GM10266 (cell line): Measurements from ENCODE around the gene UGGT1.

Experiments used
- DNase-seq: peaks from one replicate; pipeline ENCODE4 v3.0.0; 2012; ENCODE audit errors: extremely low spot score
- CTCF ChIP-seq: IDR thresholded peaks from 2 replicates; pipeline ENCODE4 v1.5.1; 2012; ENCODE audit warnings: mild to moderate bottlenecking, low read depth; ENCODE audit not compliant: control insufficient read depth, insufficient read depth; ENCODE audit errors: missing control alignments

Gene UGGT1, protein sequence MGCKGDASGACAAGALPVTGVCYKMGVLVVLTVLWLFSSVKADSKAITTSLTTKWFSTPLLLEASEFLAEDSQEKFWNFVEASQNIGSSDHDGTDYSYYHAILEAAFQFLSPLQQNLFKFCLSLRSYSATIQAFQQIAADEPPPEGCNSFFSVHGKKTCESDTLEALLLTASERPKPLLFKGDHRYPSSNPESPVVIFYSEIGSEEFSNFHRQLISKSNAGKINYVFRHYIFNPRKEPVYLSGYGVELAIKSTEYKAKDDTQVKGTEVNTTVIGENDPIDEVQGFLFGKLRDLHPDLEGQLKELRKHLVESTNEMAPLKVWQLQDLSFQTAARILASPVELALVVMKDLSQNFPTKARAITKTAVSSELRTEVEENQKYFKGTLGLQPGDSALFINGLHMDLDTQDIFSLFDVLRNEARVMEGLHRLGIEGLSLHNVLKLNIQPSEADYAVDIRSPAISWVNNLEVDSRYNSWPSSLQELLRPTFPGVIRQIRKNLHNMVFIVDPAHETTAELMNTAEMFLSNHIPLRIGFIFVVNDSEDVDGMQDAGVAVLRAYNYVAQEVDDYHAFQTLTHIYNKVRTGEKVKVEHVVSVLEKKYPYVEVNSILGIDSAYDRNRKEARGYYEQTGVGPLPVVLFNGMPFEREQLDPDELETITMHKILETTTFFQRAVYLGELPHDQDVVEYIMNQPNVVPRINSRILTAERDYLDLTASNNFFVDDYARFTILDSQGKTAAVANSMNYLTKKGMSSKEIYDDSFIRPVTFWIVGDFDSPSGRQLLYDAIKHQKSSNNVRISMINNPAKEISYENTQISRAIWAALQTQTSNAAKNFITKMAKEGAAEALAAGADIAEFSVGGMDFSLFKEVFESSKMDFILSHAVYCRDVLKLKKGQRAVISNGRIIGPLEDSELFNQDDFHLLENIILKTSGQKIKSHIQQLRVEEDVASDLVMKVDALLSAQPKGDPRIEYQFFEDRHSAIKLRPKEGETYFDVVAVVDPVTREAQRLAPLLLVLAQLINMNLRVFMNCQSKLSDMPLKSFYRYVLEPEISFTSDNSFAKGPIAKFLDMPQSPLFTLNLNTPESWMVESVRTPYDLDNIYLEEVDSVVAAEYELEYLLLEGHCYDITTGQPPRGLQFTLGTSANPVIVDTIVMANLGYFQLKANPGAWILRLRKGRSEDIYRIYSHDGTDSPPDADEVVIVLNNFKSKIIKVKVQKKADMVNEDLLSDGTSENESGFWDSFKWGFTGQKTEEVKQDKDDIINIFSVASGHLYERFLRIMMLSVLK (N-terminal part only)

DNA sequence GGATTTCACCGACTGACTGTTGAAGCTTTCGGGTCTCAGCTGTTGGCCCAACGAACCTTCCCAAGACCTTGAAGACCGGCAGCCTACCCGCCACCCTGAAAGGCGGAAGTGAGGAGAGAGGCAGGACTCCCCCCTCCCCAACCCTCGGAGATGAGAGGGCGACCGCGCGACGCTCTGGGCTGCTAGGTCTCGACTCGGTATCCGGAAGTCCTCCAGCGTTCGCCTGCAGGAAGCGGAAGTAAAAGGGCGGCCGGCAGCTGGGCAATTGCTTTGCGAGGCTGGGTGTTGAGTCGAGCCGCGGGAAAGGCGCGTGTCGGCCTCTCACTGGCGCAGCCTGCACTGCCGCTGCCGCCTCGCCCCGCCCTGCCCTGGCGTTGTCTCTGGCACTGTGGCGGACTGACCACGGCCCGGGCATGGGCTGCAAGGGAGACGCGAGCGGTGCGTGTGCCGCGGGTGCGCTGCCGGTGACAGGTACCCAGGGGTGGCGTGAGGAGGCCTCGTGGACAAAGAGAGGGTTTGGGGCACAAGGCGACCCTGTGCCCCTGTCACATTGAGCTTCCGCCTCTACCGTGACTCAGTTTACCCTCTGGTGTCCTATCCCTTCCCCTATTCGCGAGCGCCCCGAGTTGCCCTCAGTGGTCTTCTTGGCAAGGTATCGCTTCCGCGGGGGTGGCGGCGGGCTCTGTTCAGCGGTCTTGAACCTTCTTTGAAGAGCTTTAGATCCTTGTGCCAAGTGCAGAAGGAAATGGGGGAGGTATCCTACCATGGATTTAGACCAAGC, at the start of gene UGGT1:
Gene UGGT1, plus strand, starts transcription at position 256 of the 781 bp plus-strand sequence. Its CDS starts 158 bp downstream, at position 414.
- TF ChIP-seq CTCF, result no peak
- peak; percentile 92 for DNase-seq

DNA sequence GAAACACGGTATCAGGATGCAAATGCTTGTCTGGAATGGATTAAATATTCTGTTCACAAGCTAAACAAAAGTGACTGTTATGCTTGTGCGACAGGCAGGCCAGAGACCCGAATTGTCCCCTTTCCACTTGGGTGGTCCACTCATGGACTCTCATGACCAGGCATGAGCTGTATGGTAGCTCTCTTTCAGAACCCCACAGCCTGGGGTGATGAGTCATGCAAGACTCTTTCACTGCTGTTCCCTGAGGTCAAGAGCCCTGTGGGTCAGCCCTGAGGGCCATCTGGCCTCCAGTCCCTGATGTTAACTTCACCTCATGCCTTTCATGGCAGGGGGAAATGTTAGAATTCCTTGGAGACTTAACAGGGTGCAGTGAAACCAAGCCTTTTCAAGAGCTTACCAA, 49.4 kb upstream of the UGGT1 start:
- no peak for DNase-seq

GRCh38 chr2:128043041-128043440, 48.0 kb upstream of the UGGT1 start:
- TF ChIP-seq CTCF, result no peak
- DNase-seq, result no peak

More for the DNA sequence above, 49.4 kb upstream of the UGGT1 start:
- no peak for TF ChIP-seq CTCF

DNA sequence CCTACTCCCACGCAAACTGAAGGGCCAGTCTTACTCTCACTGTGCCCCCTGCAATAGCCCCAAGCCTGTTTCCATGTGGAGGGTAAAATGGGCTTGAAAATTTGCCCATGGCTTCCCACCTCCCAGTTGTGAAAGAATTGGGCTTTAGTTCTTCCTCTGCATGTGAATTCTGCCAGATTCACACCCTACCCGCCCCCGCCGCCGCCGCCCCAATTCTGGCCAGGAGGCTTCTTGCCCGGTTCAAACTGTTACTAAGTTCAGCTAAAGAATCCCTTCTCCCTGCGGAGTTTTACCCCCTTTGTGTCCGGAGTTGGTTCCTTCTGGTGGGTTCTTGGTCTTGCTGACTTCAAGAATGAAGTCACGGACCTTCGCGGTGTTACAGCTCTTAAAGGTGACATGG, 37.7 kb upstream of the UGGT1 start:
- DNase-seq, result no peak
- no peak for TF ChIP-seq CTCF

GRCh38 chr2:128054104-128054885, 36.7 kb upstream of the UGGT1 start:
- no peak for TF ChIP-seq CTCF
- no peak for DNase-seq

GRCh38 chr2:128057334-128057733, 33.7 kb upstream of the UGGT1 start:
- no peak for TF ChIP-seq CTCF
- no peak for DNase-seq
